K562 (cell line): Measurements from ENCODE around the gene SEMA3F. TPM values are rescaled to one million over a fixed set of nuclear protein-coding genes. Genes with fewer than 3 reads are reported as not detected.

ENCODE experiments used
- ATAC-seq: fragments of 200-7000 bp; cut with Tn5 transposase; 3 replicates; pipeline ENCODE4 v1.9.1; 2020; ENCODE audit warnings: moderate library complexity
- BruUV-seq: library from RNA; stranded (reverse); fragments of 400-500 nt; replicated peaks from 2 replicates; lab custom pipeline; 2021; lab: Mats Ljungman, UMichigan
- CTCF ChIA-PET: fragments of 300-600 bp; formaldehyde crosslinking; extraction: SDS; loops from one replicate; lab custom pipeline; 2021; ENCODE audit warnings: low intra/inter-chr PET ratio; lab: Yijun Ruan, JAX
- POLR2A ChIA-PET: fragments of 300-600, 350-650 bp; sonication (Branson Sonifier 250); formaldehyde crosslinking; extraction: SDS; loops from one replicate; lab custom pipeline; 2021; ENCODE audit warnings: antibody characterized with exemption, inconsistent platforms; lab: Yijun Ruan, JAX
- DNase-seq, 4 experiments: peaks; one replicate each; pipeline versions ENCODE4 v3.0.0 to v3.0.0-alpha.2; 2011 to 2018; ENCODE audit warnings: low spot score in 3 of 4, mixed read lengths in 3 of 4; ENCODE audit errors: extremely low read depth in 1 of 4
- FAIRE-seq: peaks from 2 replicates; lab custom pipeline; 2011; peaks lifted over from hg19 to GRCh38; lab: Jason Lieb, UNC
- H2AFZ ChIP-seq: 2 replicates; pipeline ENCODE4 v1.6.0; 2011; ENCODE audit warnings: low read depth, low read length, control low read depth, inconsistent platforms
- H3K27ac ChIP-seq: fragments of 200-600 bp; 3 replicates; pipeline ENCODE4 v1.8.0; 2011; ENCODE audit warnings: low read depth, mild to moderate bottlenecking, control low read depth, inconsistent platforms, low read length, moderate library complexity, mixed read lengths; ENCODE audit errors: extremely low read depth
- H3K27me3 ChIP-seq, 2 experiments: fragments of 300-600 bp in 1 of 2; 2 replicates in 1 of 2; 3 replicates in 1 of 2; pipeline versions ENCODE4 v1.6.0 to v1.8.0; 2011; ENCODE audit warnings: inconsistent platforms in 2 of 2, low read length in 2 of 2, mild to moderate bottlenecking in 1 of 2, mixed read lengths in 1 of 2, moderate library complexity in 1 of 2; ENCODE audit not compliant: control insufficient read depth in 2 of 2, insufficient read depth in 2 of 2
- H3K36me3 ChIP-seq: fragments of 300-600 bp; 3 replicates; pipeline ENCODE4 v1.8.0; 2011; ENCODE audit warnings: mild to moderate bottlenecking, low read length, inconsistent platforms; ENCODE audit not compliant: control insufficient read depth, insufficient read depth
- H3K4me1 ChIP-seq, 2 experiments: fragments of 200-600 bp in 1 of 2; replicated peaks in 1 of 2; 2 replicates in 1 of 2; 3 replicates in 1 of 2; pipeline versions ENCODE4 v1.5.1 to v1.8.0; 2011; ENCODE audit warnings: inconsistent platforms in 2 of 2, low read length in 2 of 2, mild to moderate bottlenecking in 1 of 2, mixed read lengths in 1 of 2, moderate library complexity in 1 of 2; ENCODE audit not compliant: control insufficient read depth in 2 of 2, insufficient read depth in 2 of 2
- H3K4me2 ChIP-seq: 2 replicates; pipeline ENCODE4 v1.6.1; 2011; ENCODE audit warnings: low read length, control low read depth, inconsistent platforms, mixed read lengths; ENCODE audit not compliant: insufficient read depth
- H3K4me3 ChIP-seq: fragments of 200-600 bp; sonication (generic), shearing (Covaris generic); 2 replicates; pipeline ENCODE4 v1.5.1; 2016; ENCODE audit warnings: control low read depth, inconsistent platforms
- H3K79me2 ChIP-seq: fragments of 200-600 bp; 3 replicates; pipeline ENCODE4 v1.8.0; 2011; ENCODE audit warnings: low read length, inconsistent platforms; ENCODE audit not compliant: control insufficient read depth, insufficient read depth
- H3K9ac ChIP-seq, 2 experiments: 2 replicates each; pipeline versions ENCODE4 v1.6.0 to v1.6.1; 2011; ENCODE audit warnings: low read depth in 2 of 2, low read length in 2 of 2, control low read depth in 1 of 2, inconsistent platforms in 1 of 2, mild to moderate bottlenecking in 1 of 2, mixed read lengths in 1 of 2; ENCODE audit not compliant: insufficient read depth in 1 of 2
- H3K9me1 ChIP-seq: one replicate; pipeline ENCODE4 v1.6.0; 2011; ENCODE audit warnings: inconsistent platforms, mild to moderate bottlenecking, low read length, moderate library complexity; ENCODE audit not compliant: control insufficient read depth, insufficient read depth
- H3K9me3 ChIP-seq: replicated peaks from 2 replicates; pipeline ENCODE4 v1.5.1; 2011; ENCODE audit warnings: low read depth, low read length, inconsistent platforms; ENCODE audit not compliant: control insufficient read depth, insufficient read depth
- H4K20me1 ChIP-seq: replicated peaks from 2 replicates; pipeline ENCODE4 v1.6.1; 2011; ENCODE audit warnings: low read length, inconsistent platforms, mixed read lengths; ENCODE audit not compliant: control insufficient read depth, insufficient read depth
- CUX1 ChIP-seq: fragments of 200-800 bp; sonication (Bioruptor generic); IDR thresholded peaks from 2 replicates; pipeline ENCODE4 v1.6.1; 2016; ENCODE audit warnings: missing genetic modification characterization, missing compliant biosample characterization
- DDX20 ChIP-seq: fragments of 450-650 bp; IDR thresholded peaks from 2 replicates; pipeline ENCODE4 v1.6.1; 2016; ENCODE audit warnings: missing genetic modification characterization, low read depth, mild to moderate bottlenecking, missing compliant biosample characterization, moderate library complexity
- ERF ChIP-seq: fragments of 450-650 bp; formaldehyde crosslinking; IDR thresholded peaks from 2 replicates; pipeline ENCODE4 v1.4.0; 2020; ENCODE audit warnings: mild to moderate bottlenecking, mixed read lengths
- HNRNPLL ChIP-seq: fragments of 200-400 bp; formaldehyde crosslinking; IDR thresholded peaks from 2 replicates; pipeline ENCODE4 v1.6.1; 2017; ENCODE audit warnings: low read length, low read depth, mild to moderate bottlenecking; ENCODE audit not compliant: poor library complexity, severe bottlenecking
- ILF3 ChIP-seq: fragments of 450-650 bp; IDR thresholded peaks from 2 replicates; pipeline ENCODE4 v1.6.1; 2018; ENCODE audit warnings: antibody characterized with exemption, mild to moderate bottlenecking, moderate library complexity, borderline replicate concordance
- RBM39 ChIP-seq: fragments of 200-400 bp; formaldehyde crosslinking; optimal IDR thresholded peaks from 2 replicates; pipeline ENCODE3; 2018; ENCODE audit warnings: low read depth, low read length
- RNF2 ChIP-seq: sonication (generic); IDR thresholded peaks from 2 replicates; pipeline ENCODE4 v1.6.1; 2016
- STAT6 ChIP-seq: sonication (generic); formaldehyde crosslinking; IDR thresholded peaks from 2 replicates; pipeline ENCODE4 v1.8.1; 2023; ENCODE audit warnings: mild to moderate bottlenecking, missing genetic modification reagents
- TCF3 ChIP-seq: sonication (generic); formaldehyde crosslinking; IDR thresholded peaks from 2 replicates; pipeline ENCODE4 v1.4.0; 2020; ENCODE audit warnings: mild to moderate bottlenecking, missing genetic modification reagents
- TCF7 ChIP-seq: sonication (generic); IDR thresholded peaks from 2 replicates; pipeline ENCODE4 v1.6.1; 2016; ENCODE audit warnings: antibody characterized with exemption, borderline replicate concordance
- TRIM28 ChIP-seq: fragments of 450-650 bp; IDR thresholded peaks from 2 replicates; pipeline ENCODE4 v1.6.1; 2017
- ZNF644 ChIP-seq: fragments of 200-800 bp; sonication (Bioruptor generic); IDR thresholded peaks from 2 replicates; pipeline ENCODE4 v1.6.1; 2016; ENCODE audit warnings: low read depth, missing genetic modification characterization, missing compliant biosample characterization
- WGBS: fragments of 100-300 bp; shearing (Covaris generic); methylation state at CpG from one replicate; pipeline ENCODE4 v1.1.6; 2016; ENCODE audit warnings: low coverage, mixed read lengths; ENCODE audit not compliant: insufficient coverage; ENCODE audit errors: missing lambda C conversion rate; 5-methylcytosine and 5-hydroxymethylcytosine counted together
- in situ Hi-C: fragments of 300-500 bp; cut with MboI; formaldehyde crosslinking; loops from 4 replicates; pipeline ENCODE4 v1.15.0; 2018; ENCODE audit warnings: inconsistent platforms, mixed read lengths
- intact Hi-C: fragments of 100-400 bp; cut with micrococcal nuclease; formaldehyde crosslinking; loops from 2 replicates; pipeline ENCODE4 v1.14.2; 2022
- polyA plus RNA-seq, 8 experiments: library from polyadenylated mRNA; depleted of rRNA in 4 of 8; stranded (reverse) in 5 of 8; unstranded in 3 of 8; fragments of >200 nt; fragmentation: Nextera tagmentation in 2 of 8; fragmentation: Illumina TruSeq in 1 of 8; extraction: Ambion mirVana in 2 of 8; extraction: Trizol in 1 of 8; gene quantifications; 2 replicates each; pipeline versions ENCODE4 v1.2.1 to v1.2.3, GENCODE V29; 2011 to 2014; ENCODE audit warnings: inconsistent platforms in 1 of 8, missing spikeins in 1 of 8
- total RNA-seq, 7 experiments: library from RNA; depleted of rRNA in 6 of 7; stranded (reverse); fragments of >200 nt in 6 of 7; fragmentation: Illumina TruSeq in 2 of 7; extraction: Trizol in 2 of 7; gene quantifications; 2 replicates each; pipeline versions ENCODE4 v1.2.1 to v1.2.3, GENCODE V29; 2011 to 2021; ENCODE audit warnings: low replicate concordance in 1 of 7

The SEMA3F gene
- total and polyA plus RNA-seq, 9 of the 15 experiments (the other 6 are each of a cell fraction or from before 2014, with no cell fraction given): 0.58 to 3.0 (median 2.0) TPM; not detected in 2

GRCh38 chr3:50124052-50124799 is 30.9 kb upstream of the SEMA3F start:
- peaks cover 12% of the 10 kb centered on the region for H4K20me1 ChIP-seq
- WGBS: 13% methylated on average over 4 of the region's 15 CpGs
- H3K27me3 ChIP-seq: no peaks in the 10 kb centered on the region
- no peak for ATAC-seq
- no peak for DNase-seq
- ChIA-PET CTCF (no interaction called here), POLR2A (interaction anchor here (2.2 kb wide), 1 partner anchor 9 kb away, joined by 10 read pairs; no protein-coding TSS in a partner anchor)
- peaks cover 14% of the 10 kb centered on the region; the same call in 1 of the 3 replicates for H3K36me3 ChIP-seq
- H2AFZ ChIP-seq: no peak overlapping the region
- H3K4me2 ChIP-seq: no peak overlapping the region
- H3K27ac ChIP-seq: no peak overlapping the region
- peaks cover 0 to 17% of the 10 kb centered on the region in 2 experiments; a peak in 2 of 5 replicates for H3K4me1 ChIP-seq
- intact Hi-C loops (loop anchor here (5.0 kb wide), 1 partner anchor 148 kb away; no protein-coding TSS in a partner anchor), in situ Hi-C loops (loop anchor here (5.0 kb wide), 1 partner anchor 58 kb away; no protein-coding TSS in a partner anchor)
- no peaks in the 10 kb centered on the region for H3K9me1 ChIP-seq
- H3K79me2 ChIP-seq: no peaks in the 10 kb centered on the region
- H3K9ac ChIP-seq: no peak overlapping the region; a peak in 1 of 4 replicates
- no peak for FAIRE-seq
- BruUV-seq: no TSS peak
- no peaks in the 10 kb centered on the region for H3K9me3 ChIP-seq
- H3K4me3 ChIP-seq: no peak overlapping the region
- no peak for TF ChIP-seq DDX20 (tag)
- no peak for TF ChIP-seq ERF (CRISPR knock-in tag)
- no peak for TF ChIP-seq HNRNPLL
- no peak for TF ChIP-seq CUX1 (CRISPR knock-in tag)
- TF ChIP-seq RBM39: no peak
- no peak for TF ChIP-seq ILF3
- no peak for TF ChIP-seq ZNF644 (tag)
- no peak for TF ChIP-seq TRIM28
- TF ChIP-seq RNF2: no peak
- TF ChIP-seq STAT6 (CRISPR knock-in tag): no peak
- no peak for TF ChIP-seq TCF3 (CRISPR knock-in tag)
- TF ChIP-seq TCF7: no peak
